Measurements from ENCODE around the gene CCDC137. TPM values are rescaled to one million over a fixed set of nuclear protein-coding genes. Genes with fewer than 3 reads are reported as not detected.
A peak's percentile ranks its signal among the peaks of the same experiment; 100 is the strongest.

CCDC137 gene
- total RNA-seq, 4 donors from 2014 or later, result 19.7 to 35.2 (median 28.3) TPM

GRCh38 chr17:81720267-81721071, 53.9 kb downstream of the CCDC137 start:
- no peak for DNase-seq (ENCODE audit: low spot score in 2 of 2)
- WGBS, 2 donors, result 83 to 84% methylated on average over 30 to 33 of the region's 33 CpGs

GRCh38 chr17:81722184-81723120, 55.9 kb downstream of the CCDC137 start:
- TF ChIP-seq CTCF (IDR thresholded peaks at IDR 0.05) (no peak), POLR2A (IDR thresholded peaks at IDR 0.05) (no peak)
- DNase-seq (ENCODE audit: low spot score in 2 of 2), result peak in 1 of 2 donors; percentile 72
- 36 to 41% methylated on average over 8 to 10 of the region's 10 CpGs for WGBS, 2 donors
- intact Hi-C loops (cut with DNase I; ENCODE audit: low total_unique reads), result no loop called here
- no peak overlapping the region for H3K4me3 ChIP-seq (ENCODE audit: low read depth, poor library complexity, severe bottlenecking)

More at GRCh38 chr17:81720267-81721071, 53.9 kb downstream of the CCDC137 start:
- intact Hi-C loops (cut with DNase I; ENCODE audit: low total_unique reads), result no loop called here
- TF ChIP-seq CTCF (IDR thresholded peaks at IDR 0.05), result no peak
- no peak for TF ChIP-seq POLR2A (IDR thresholded peaks at IDR 0.05)
- H3K4me3 ChIP-seq (ENCODE audit: low read depth, poor library complexity, severe bottlenecking), result no peak overlapping the region

Small RNAs within 50 kb of the gene (microRNA-seq; reads per million reads assigned to microRNA genes)
- gene MIR6786 (ENCODE audit: borderline number of aligned reads in 1 of 2, borderline replicate concordance in 2 of 2), result 0 to 0.68 reads per million in 2 donors

Other genes with a start within 250 kb of the CCDC137 start
- gene ACTG1, start 153.9 kb upstream of the CCDC137 start, total RNA-seq, result 1,000 to 10,000 TPM; 3,349 to 4,521 (median 4,085) TPM
- 1 to 10 TPM in 3 of 4 donors, under 1 TPM in 1; 0.46 to 2.7 (median 1.8) TPM for gene FSCN2, start 138.4 kb upstream of the CCDC137 start, total RNA-seq
- 10 to 100 TPM; 19.4 to 34.3 (median 28.4) TPM for gene FAAP100, start 114.4 kb upstream of the CCDC137 start, total RNA-seq
- gene NPLOC4, start 29.6 kb upstream of the CCDC137 start, total RNA-seq, result 10 to 100 TPM; 49.3 to 78.7 (median 67.8) TPM
- gene TSPAN10, start 29.5 kb upstream of the CCDC137 start, total RNA-seq, result 1 to 10 TPM in 2 of 4 donors, under 1 TPM in 1, not detected in 1; 0.57 to 2.5 (median 1.6) TPM
- gene PDE6G, start 10.2 kb upstream of the CCDC137 start, total RNA-seq, result 1 to 10 TPM in 2 of 4 donors, under 1 TPM in 1, not detected in 1; 0.30 to 8.9 (median 1.1) TPM
- 10 to 100 TPM; 33.5 to 68.3 (median 48.2) TPM for gene OXLD1, start 132 bp upstream of the CCDC137 start, total RNA-seq
- gene ARL16, start 17.1 kb downstream of the CCDC137 start, total RNA-seq, result 10 to 100 TPM; 29.2 to 45.1 (median 36.2) TPM
- 100 to 1,000 TPM in 1 of 4 donors, 10 to 100 TPM in 3; 87.0 to 160 (median 92.1) TPM for gene HGS, start 17.3 kb downstream of the CCDC137 start, total RNA-seq
- gene MRPL12, start 36.6 kb downstream of the CCDC137 start, total RNA-seq, result 10 to 100 TPM; 39.5 to 64.0 (median 43.1) TPM
- 10 to 100 TPM; 23.4 to 30.6 (median 25.9) TPM for gene SLC25A10, start 45.5 kb downstream of the CCDC137 start, total RNA-seq
- gene GCGR, start 137.4 kb downstream of the CCDC137 start, total RNA-seq, result under 1 TPM; 0.16 to 0.71 (median 0.47) TPM
- gene MCRIP1, start 166.6 kb downstream of the CCDC137 start, total RNA-seq, result 10 to 100 TPM; 21.6 to 41.0 (median 28.8) TPM
- gene PPP1R27, start 168.3 kb downstream of the CCDC137 start, total RNA-seq, result under 1 TPM in 1 of 4 donors, not detected in 3; 0.36 TPM
- gene P4HB, start 193.8 kb downstream of the CCDC137 start, total RNA-seq, result 100 to 1,000 TPM; 685 to 999 (median 839) TPM
- 100 to 1,000 TPM; 144 to 280 (median 201) TPM for gene ARHGDIA, start 204.6 kb downstream of the CCDC137 start, total RNA-seq
- 100 to 1,000 TPM in 1 of 4 donors, 10 to 100 TPM in 3; 69.4 to 116 (median 79.7) TPM for gene ALYREF, start 224.8 kb downstream of the CCDC137 start, total RNA-seq
- gene ANAPC11, start 225.0 kb downstream of the CCDC137 start, total RNA-seq, result 100 to 1,000 TPM in 2 of 4 donors, 10 to 100 TPM in 2; 92.3 to 152 (median 107) TPM
- 1 to 10 TPM in 2 of 4 donors, under 1 TPM in 1, not detected in 1; 0.71 to 3.3 (median 2.0) TPM for gene NPB, start 235.5 kb downstream of the CCDC137 start, total RNA-seq
- gene PCYT2, start 244.7 kb downstream of the CCDC137 start, total RNA-seq, result 10 to 100 TPM; 16.2 to 37.0 (median 25.3) TPM

Data from lower leg skin (tissue), 4 donors.